Epithelial cell of proximal tubule (primary cell): ENCODE measurements around the gene DPYD. TPM values are rescaled to one million over a fixed set of nuclear protein-coding genes. Genes with fewer than 3 reads are reported as not detected.
A peak's percentile ranks its signal among the peaks of the same experiment; 100 is the strongest.

Experiments used
- DNase-seq: peaks from one replicate; pipeline ENCODE4 v3.0.0-alpha.2; 2011; ENCODE audit warnings: low read depth
- H3K4me3 ChIP-seq: 2 replicates; pipeline ENCODE4 v1.5.1; 2011; ENCODE audit warnings: low read depth, mild to moderate bottlenecking, low read length
- CTCF ChIP-seq: conservative IDR thresholded peaks from 2 replicates; pipeline ENCODE4 v1.5.1; 2012; ENCODE audit warnings: low read depth, mild to moderate bottlenecking, low read length
- total RNA-seq: library from RNA; depleted of rRNA; stranded (reverse); fragments of >200 nt; gene quantifications from 2 replicates; pipeline ENCODE4 v1.2.3, GENCODE V29; 2015

The DPYD gene
- total RNA-seq, 1 donor from 2014 or later, result 5.1 TPM

GRCh38 chr1:97833881-97834280 is 87.0 kb downstream of the DPYD start:
- no peak for TF ChIP-seq CTCF

GRCh38 chr1:97832481-97832880 is 88.4 kb downstream of the DPYD start:
- no peak for TF ChIP-seq CTCF
- H3K4me3 ChIP-seq, result no peak overlapping the region
- no peak for DNase-seq

More at GRCh38 chr1:97833881-97834280, 87.0 kb downstream of the DPYD start:
- DNase-seq, result no peak
- no peak overlapping the region for H3K4me3 ChIP-seq

- DNase-seq, result no peak
- TF ChIP-seq CTCF, result no peak
- no peak overlapping the region for H3K4me3 ChIP-seq
Measured at GRCh38 chr1:97827887-97828286, 92.9 kb downstream of the DPYD start.

GRCh38 chr1:97826820-97827219 is 94.0 kb downstream of the DPYD start:
- no peak overlapping the region for H3K4me3 ChIP-seq
- no peak for DNase-seq
- no peak for TF ChIP-seq CTCF

GRCh38 chr1:97824624-97825023 is 96.2 kb downstream of the DPYD start:
- TF ChIP-seq CTCF, result no peak
- H3K4me3 ChIP-seq, result no peak overlapping the region

GRCh38 chr1:97824200-97824599 is 96.6 kb downstream of the DPYD start:
- DNase-seq, result no peak
- no peak for TF ChIP-seq CTCF
- no peak overlapping the region for H3K4me3 ChIP-seq

More at GRCh38 chr1:97824624-97825023, 96.2 kb downstream of the DPYD start:
- DNase-seq, result no peak

GRCh38 chr1:97820470-97821188 is 100.2 kb downstream of the DPYD start:
- H3K4me3 ChIP-seq, result no peak overlapping the region
- TF ChIP-seq CTCF, result peak; percentile 67
- DNase-seq, result peak; percentile 9
